Endothelial cell of umbilical vein (primary cell): ENCODE results near the gene ADCY3. TPM values are rescaled to one million over a fixed set of nuclear protein-coding genes. Genes with fewer than 3 reads are reported as not detected.

Source experiments
- BruUV-seq: library from RNA; stranded (reverse); fragments of 400-500 nt; replicated peaks from 2 replicates; lab custom pipeline; 2021; lab: Mats Ljungman, UMichigan
- CTCF ChIA-PET: fragments of 300-600, 350-600 bp; sonication (Branson Sonifier 250); formaldehyde crosslinking; loops from one replicate; lab custom pipeline; 2021; ENCODE audit warnings: antibody characterized with exemption, inconsistent platforms; lab: Charles Lee
- POLR2A ChIA-PET: fragments of 300-600, 350-600 bp; sonication (Branson Sonifier 250); formaldehyde crosslinking; loops from one replicate; lab custom pipeline; 2021; ENCODE audit warnings: antibody characterized with exemption, inconsistent platforms; lab: Charles Lee
- DNase-seq: peaks from one replicate; pipeline ENCODE4 v3.0.0-alpha.2; 2011; ENCODE audit warnings: low read depth, low spot score
- FAIRE-seq: peaks from 2 replicates; lab custom pipeline; 2011; peaks lifted over from hg19 to GRCh38; lab: Jason Lieb, UNC
- H2AFZ ChIP-seq: 2 replicates; pipeline ENCODE4 v1.6.0; 2012; ENCODE audit warnings: low read depth, low read length, control low read depth, inconsistent platforms
- H3K27ac ChIP-seq: 2 replicates; pipeline ENCODE4 v1.5.1; 2011; ENCODE audit warnings: low read depth, mild to moderate bottlenecking, control low read depth, low read length, moderate library complexity; ENCODE audit not compliant: insufficient read depth
- H3K27me3 ChIP-seq, 2 experiments: 2 replicates each; pipeline versions ENCODE4 v1.6.0 to v1.6.1; 2011; ENCODE audit warnings: low read length in 2 of 2, mixed read lengths in 1 of 2; ENCODE audit not compliant: control insufficient read depth in 2 of 2, insufficient read depth in 2 of 2
- H3K36me3 ChIP-seq, 2 experiments: 2 replicates in 1 of 2; 3 replicates in 1 of 2; pipeline ENCODE4 v1.5.1; 2011; ENCODE audit warnings: low read length in 2 of 2, mild to moderate bottlenecking in 1 of 2, moderate library complexity in 1 of 2; ENCODE audit not compliant: control insufficient read depth in 2 of 2, insufficient read depth in 2 of 2; ENCODE audit errors: extremely low read depth in 1 of 2
- H3K4me1 ChIP-seq: 3 replicates; pipeline ENCODE4 v1.5.1; 2011; ENCODE audit warnings: mild to moderate bottlenecking, low read length; ENCODE audit not compliant: control insufficient read depth, insufficient read depth; ENCODE audit errors: extremely low read depth
- H3K4me2 ChIP-seq: 2 replicates; pipeline ENCODE4 v1.6.1; 2011; ENCODE audit warnings: low read length, control low read depth, mixed read lengths; ENCODE audit not compliant: insufficient read depth
- H3K4me3 ChIP-seq, 3 experiments: fragments of 200-600 bp in 1 of 3; sonication (generic), shearing (Covaris generic) in 1 of 3; replicated peaks in 1 of 3; 2 replicates each; pipeline ENCODE4 v1.5.1; 2011 to 2016; ENCODE audit warnings: control low read depth in 3 of 3, low read length in 3 of 3, mild to moderate bottlenecking in 2 of 3, inconsistent platforms in 1 of 3, low read depth in 1 of 3, moderate library complexity in 1 of 3; ENCODE audit not compliant: insufficient read depth in 1 of 3
- H3K79me2 ChIP-seq: 2 replicates; pipeline ENCODE4 v1.6.0; 2012; ENCODE audit warnings: low read length, inconsistent platforms; ENCODE audit not compliant: control insufficient read depth, insufficient read depth
- H3K9ac ChIP-seq: replicated peaks from 2 replicates; pipeline ENCODE3; 2011; ENCODE audit warnings: low read length, control low read depth; ENCODE audit not compliant: insufficient read depth; ENCODE audit errors: extremely low read depth
- H3K9me1 ChIP-seq: replicated peaks from 3 replicates; pipeline ENCODE4 v1.6.0; 2011; ENCODE audit warnings: mild to moderate bottlenecking, low read length; ENCODE audit not compliant: control insufficient read depth, insufficient read depth; ENCODE audit errors: extremely low read depth
- H3K9me3 ChIP-seq: replicated peaks from 2 replicates; pipeline ENCODE4 v1.5.1; 2012; ENCODE audit warnings: low read length, inconsistent platforms; ENCODE audit not compliant: control insufficient read depth, insufficient read depth
- H4K20me1 ChIP-seq: replicated peaks from 2 replicates; pipeline ENCODE3; 2011; ENCODE audit warnings: mild to moderate bottlenecking, low read length; ENCODE audit not compliant: control insufficient read depth, insufficient read depth; ENCODE audit errors: extremely low read depth
- EZH2 ChIP-seq: IDR thresholded peaks from 2 replicates; pipeline ENCODE4 v1.6.1; 2012; ENCODE audit warnings: borderline replicate concordance, low read depth, mild to moderate bottlenecking, moderate library complexity, low read length, inconsistent platforms; ENCODE audit not compliant: severe bottlenecking
- FOS ChIP-seq: IDR thresholded peaks from 2 replicates; pipeline ENCODE4 v1.6.1; 2011; ENCODE audit warnings: mild to moderate bottlenecking, low read length, moderate library complexity, borderline replicate concordance; ENCODE audit not compliant: insufficient read depth
- GATA2 ChIP-seq: IDR thresholded peaks from 2 replicates; pipeline ENCODE4 v1.7.0; 2011; ENCODE audit warnings: low read depth, mild to moderate bottlenecking, moderate library complexity, mixed read lengths, low read length; ENCODE audit not compliant: insufficient read length, insufficient read depth
- JUN ChIP-seq: IDR thresholded peaks from 2 replicates; pipeline ENCODE4 v1.6.1; 2011; ENCODE audit warnings: borderline replicate concordance, low read depth; ENCODE audit not compliant: insufficient read length, insufficient read depth
- MYC ChIP-seq: IDR thresholded peaks from one replicate; pipeline ENCODE4 v1.6.1; 2011; ENCODE audit warnings: mild to moderate bottlenecking, low read depth, low read length
- POLR2A ChIP-seq: IDR thresholded peaks from 2 replicates; pipeline ENCODE4 v1.6.1; 2012; ENCODE audit warnings: low read depth, mild to moderate bottlenecking, control low read depth, low read length
- POLR2AphosphoS5 ChIP-seq: IDR thresholded peaks from 2 replicates; pipeline ENCODE4 v1.6.1; 2012; ENCODE audit warnings: low read depth, mild to moderate bottlenecking, control low read depth, low read length, moderate library complexity; ENCODE audit not compliant: insufficient read depth
- dilution Hi-C: fragments of 300-500 bp; cut with MboI; formaldehyde crosslinking; loops from one replicate; pipeline ENCODE4 v1.15.0; 2019; ENCODE audit warnings: low sequenced_read_pairs; ENCODE audit not compliant: extremely low pct_ligation_motif_present
- intact Hi-C: fragments of 100-400 bp; cut with micrococcal nuclease; formaldehyde crosslinking; loops from one replicate; pipeline ENCODE4 v1.10.0; 2022
- polyA plus RNA-seq, 4 experiments: library from polyadenylated mRNA; depleted of rRNA in 3 of 4; stranded (reverse) in 3 of 4; unstranded in 1 of 4; fragments of >200 nt; gene quantifications; 2 replicates each; pipeline versions ENCODE4 v1.2.1 to v1.2.3, GENCODE V29; 2011 to 2012; ENCODE audit warnings: missing spikeins in 1 of 4
- total RNA-seq: library from RNA; stranded (reverse); gene quantifications from 2 replicates; pipeline ENCODE4 v1.2.3, GENCODE V29; 2021
- TF ChIP-seq, protein P1 (sequence below), 2 donors: IDR thresholded peaks; 1 replicate in 1 of 2; 2 replicates in 1 of 2; pipeline ENCODE4 v1.5.1; 2011; ENCODE audit warnings: low read length in 2 of 2, mild to moderate bottlenecking in 2 of 2, moderate library complexity in 2 of 2, control low read depth in 1 of 2, inconsistent platforms in 1 of 2, low read depth in 1 of 2; ENCODE audit not compliant: insufficient read depth in 1 of 2; ENCODE audit errors: extremely low read depth in 1 of 2
- TF ChIP-seq, protein P2 (sequence below): IDR thresholded peaks from 2 replicates; pipeline ENCODE4 v1.6.1; 2011; ENCODE audit not compliant: insufficient read depth, insufficient read length

ADCY3 gene
- total and polyA plus RNA-seq, 2 donors (not counting 3 experiments of a cell fraction or from before 2014, with no cell fraction given) = 54.0 to 61.3 TPM

DNA sequence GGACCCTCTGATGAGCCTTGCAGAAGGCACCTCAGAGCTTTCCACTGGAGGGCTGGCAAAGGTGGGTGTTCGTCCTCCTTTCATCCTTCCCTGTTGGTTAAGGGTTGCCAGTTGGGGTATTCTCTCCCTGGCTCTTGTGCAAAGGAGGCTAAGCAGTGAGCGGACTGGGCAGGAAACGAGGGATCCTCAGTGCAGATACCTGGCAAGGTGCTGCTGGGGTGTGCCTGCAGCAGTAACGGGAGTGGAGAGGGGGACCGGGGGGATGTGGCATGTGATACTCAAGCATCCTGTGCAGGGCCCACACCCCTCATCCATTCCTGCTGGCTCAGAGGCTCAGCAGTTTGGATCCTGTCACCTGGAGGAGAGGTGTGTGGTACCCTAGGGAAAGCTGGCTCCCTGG is 4.2 kb upstream of the ADCY3 start:
- H3K27ac ChIP-seq = no peak overlapping the region
- no peaks in the 10 kb centered on the region for H3K79me2 ChIP-seq
- TF ChIP-seq, protein P1, sequence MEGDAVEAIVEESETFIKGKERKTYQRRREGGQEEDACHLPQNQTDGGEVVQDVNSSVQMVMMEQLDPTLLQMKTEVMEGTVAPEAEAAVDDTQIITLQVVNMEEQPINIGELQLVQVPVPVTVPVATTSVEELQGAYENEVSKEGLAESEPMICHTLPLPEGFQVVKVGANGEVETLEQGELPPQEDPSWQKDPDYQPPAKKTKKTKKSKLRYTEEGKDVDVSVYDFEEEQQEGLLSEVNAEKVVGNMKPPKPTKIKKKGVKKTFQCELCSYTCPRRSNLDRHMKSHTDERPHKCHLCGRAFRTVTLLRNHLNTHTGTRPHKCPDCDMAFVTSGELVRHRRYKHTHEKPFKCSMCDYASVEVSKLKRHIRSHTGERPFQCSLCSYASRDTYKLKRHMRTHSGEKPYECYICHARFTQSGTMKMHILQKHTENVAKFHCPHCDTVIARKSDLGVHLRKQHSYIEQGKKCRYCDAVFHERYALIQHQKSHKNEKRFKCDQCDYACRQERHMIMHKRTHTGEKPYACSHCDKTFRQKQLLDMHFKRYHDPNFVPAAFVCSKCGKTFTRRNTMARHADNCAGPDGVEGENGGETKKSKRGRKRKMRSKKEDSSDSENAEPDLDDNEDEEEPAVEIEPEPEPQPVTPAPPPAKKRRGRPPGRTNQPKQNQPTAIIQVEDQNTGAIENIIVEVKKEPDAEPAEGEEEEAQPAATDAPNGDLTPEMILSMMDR (IDR thresholded peaks at IDR 0.05; ENCODE audit: extremely low read depth in 1 of 2, insufficient read depth in 1 of 2, low read depth in 1 of 2, low read length in 2 of 2) = no peak
- TF ChIP-seq MYC (no peak), FOS (no peak), POLR2AphosphoS5 (no peak), GATA2 (no peak), POLR2A (no peak), EZH2 (no peak), JUN (no peak)
- TF ChIP-seq, protein P2, sequence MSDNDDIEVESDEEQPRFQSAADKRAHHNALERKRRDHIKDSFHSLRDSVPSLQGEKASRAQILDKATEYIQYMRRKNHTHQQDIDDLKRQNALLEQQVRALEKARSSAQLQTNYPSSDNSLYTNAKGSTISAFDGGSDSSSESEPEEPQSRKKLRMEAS = no peak
- no peak overlapping the region for H3K4me3 ChIP-seq
- H3K9me3 ChIP-seq = no peaks in the 10 kb centered on the region
- dilution Hi-C loops = no loop called here
- no TSS peak for BruUV-seq
- H3K9me1 ChIP-seq = no peaks in the 10 kb centered on the region
- peaks cover 7% of the 10 kb centered on the region for H3K4me1 ChIP-seq
- no peak overlapping the region for H2AFZ ChIP-seq
- no peak for DNase-seq
- H3K4me2 ChIP-seq = no peak overlapping the region
- intact Hi-C loops = no loop called here
- POLR2A ChIA-PET = no interaction called here
- no peak for FAIRE-seq
- no peaks in the 10 kb centered on the region for H3K36me3 ChIP-seq
- no peaks in the 10 kb centered on the region for H4K20me1 ChIP-seq
- CTCF ChIA-PET = interaction anchor here (1.0 to 1.1 kb wide), 2 partner anchors 12 to 51 kb away, joined by 3 to 4 read pairs; no protein-coding TSS in a partner anchor
- no peak overlapping the region for H3K9ac ChIP-seq
- no peaks in the 10 kb centered on the region for H3K27me3 ChIP-seq
